Suprapubic skin (tissue), 3 donors: ENCODE data around the gene LIN52.

Experiments used
- CTCF ChIP-seq, 2 donors: fragments of 200-600 bp in 1 of 2; fragments of 450-650 bp in 1 of 2; sonication (generic) in 1 of 2; IDR thresholded peaks; one replicate each; pipeline ENCODE4 v1.5.1; 2016 to 2019; ENCODE audit warnings: antibody characterized with exemption in 2 of 2, mild to moderate bottlenecking in 1 of 2, moderate library complexity in 1 of 2
- EP300 ChIP-seq: sonication (generic); formaldehyde crosslinking; IDR thresholded peaks from one replicate; pipeline ENCODE4 v1.6.1; 2017; ENCODE audit warnings: antibody characterized with exemption
- POLR2A ChIP-seq, 2 donors: fragments of 450-650 bp; IDR thresholded peaks; one replicate each; pipeline ENCODE4 v1.6.1; 2017; ENCODE audit warnings: antibody characterized with exemption in 2 of 2, mild to moderate bottlenecking in 2 of 2, moderate library complexity in 2 of 2

- no peak for TF ChIP-seq POLR2A (IDR thresholded peaks at IDR 0.05)
- TF ChIP-seq CTCF (IDR thresholded peaks at IDR 0.05): no peak
- no peak for TF ChIP-seq EP300
Observed at GRCh38 chr14:74194506-74195274, 109.9 kb downstream of the LIN52 start.
